ENCODE measurements around the gene SAC3D1.
"Not testable (repeated sequence)": the region's sequence is repeated elsewhere in the genome, so short reads cannot be mapped to it uniquely, and the experiment has no call there.

SAC3D1 gene

DNA sequence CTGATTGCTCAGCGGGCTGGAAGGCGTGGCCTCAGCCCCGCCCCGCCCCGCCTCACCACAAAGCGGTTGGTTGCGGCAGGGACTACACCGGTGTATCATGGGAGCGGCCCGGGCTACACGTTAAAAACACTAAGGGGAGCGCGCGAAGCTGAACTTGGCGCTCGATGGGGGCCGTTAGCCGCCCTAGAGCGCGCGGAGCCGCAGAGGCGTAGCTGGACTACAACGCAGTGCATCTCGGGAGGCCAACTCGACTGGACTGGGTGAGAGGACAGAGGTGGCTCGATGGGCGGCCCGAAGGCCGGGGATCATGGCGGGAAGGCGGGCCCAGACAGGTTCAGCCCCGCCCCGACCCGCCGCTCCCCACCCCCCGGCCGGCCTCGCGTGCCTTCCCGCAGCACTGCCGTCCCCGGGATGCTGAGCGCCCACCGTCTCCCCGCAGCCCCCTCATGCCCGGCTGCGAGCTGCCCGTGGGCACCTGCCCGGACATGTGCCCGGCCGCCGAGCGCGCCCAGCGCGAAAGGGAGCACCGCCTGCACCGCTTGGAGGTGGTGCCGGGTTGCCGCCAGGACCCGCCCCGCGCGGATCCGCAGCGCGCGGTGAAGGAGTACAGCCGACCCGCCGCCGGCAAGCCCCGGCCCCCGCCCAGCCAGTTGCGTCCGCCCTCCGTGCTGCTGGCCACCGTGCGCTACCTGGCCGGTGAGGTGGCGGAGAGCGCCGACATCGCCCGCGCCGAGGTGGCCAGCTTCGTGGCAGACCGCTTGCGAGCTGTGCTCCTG lies at the start of gene SAC3D1:
Gene SAC3D1 (plus strand): TSS at position 364 of the 776 bp plus-strand sequence. CDS start 83 bp downstream, at position 447.
- DNase-seq = peak; percentile 93

DNA sequence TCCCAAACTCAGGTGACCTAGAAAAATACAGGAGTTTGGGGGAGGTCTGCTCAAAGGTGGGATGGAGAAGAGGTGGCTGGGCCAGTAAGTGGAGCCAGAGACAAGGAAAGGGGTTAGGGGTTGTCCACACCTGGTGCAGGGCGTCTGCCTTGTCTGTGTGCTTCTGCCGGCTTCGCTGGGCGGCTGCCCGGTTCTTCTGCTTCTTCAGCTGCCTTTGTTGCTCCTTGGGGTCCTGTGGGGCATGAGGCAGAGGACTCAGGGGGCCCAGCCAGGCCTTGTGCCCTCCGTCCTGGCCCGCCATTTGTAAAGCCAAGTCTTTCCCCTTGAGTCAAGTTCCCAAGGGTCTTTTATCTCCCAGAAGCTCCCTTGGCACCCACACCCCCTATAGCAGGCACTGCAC lies 46.7 kb upstream of the SAC3D1 start:
- no peak for DNase-seq

DNA sequence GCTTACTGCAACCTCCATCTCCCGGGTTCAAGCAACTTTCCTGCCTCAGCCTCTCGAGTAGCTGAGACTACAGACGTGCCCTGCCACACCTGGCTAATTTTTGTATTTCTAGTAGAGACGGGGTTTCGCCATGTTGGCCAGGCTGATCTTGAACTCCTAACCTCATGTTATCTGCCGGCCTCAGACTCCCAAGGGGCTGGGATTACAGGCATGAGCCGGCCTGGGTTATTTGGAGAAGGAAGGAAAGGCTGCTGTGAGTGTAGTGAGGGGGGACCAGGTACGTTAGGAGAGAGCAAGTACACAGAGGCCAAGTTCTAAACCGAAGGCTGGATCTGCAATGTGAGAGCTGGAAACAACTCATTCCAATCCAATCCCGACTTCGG lies 44.7 kb upstream of the SAC3D1 start:
- DNase-seq = no peak

DNA sequence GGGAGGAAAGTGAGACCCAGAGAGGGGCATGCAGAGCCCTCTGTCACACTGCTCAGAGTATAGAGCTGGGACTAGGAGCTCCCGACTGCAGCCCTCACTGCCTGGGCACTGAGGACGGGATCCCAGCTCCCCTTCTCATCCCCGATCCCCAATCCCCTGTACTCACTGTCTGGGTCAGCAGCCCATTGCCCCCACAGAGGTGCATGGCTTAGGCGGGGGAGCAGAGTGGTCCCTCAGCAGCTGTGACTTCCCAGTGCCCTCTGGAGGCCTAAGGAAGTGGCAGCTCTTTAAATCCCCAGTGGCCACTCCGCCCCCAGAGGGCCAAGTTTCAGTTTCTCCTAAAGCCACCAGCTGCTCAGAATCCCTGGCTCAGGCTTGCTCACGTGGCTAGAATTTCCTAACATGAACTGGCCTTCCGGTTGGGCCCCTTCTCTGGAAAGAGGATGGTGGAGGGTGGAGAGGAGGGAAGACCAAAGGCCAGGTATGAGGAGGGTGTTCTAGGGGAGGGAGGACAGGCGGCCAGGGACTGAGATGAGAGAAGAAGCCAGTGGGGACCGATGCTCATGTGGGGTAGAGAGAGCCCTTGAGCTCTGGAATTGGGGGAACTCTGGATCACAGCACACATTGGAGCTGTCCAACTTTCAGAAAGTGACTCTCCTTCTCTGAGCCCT lies 44.2 kb upstream of the SAC3D1 start, which contains the start of gene BATF2:
Gene BATF2 (minus strand): TSS at position 262 of the 671 bp plus-strand sequence. CDS start 57 bp downstream, at position 205.
- no peak for DNase-seq

DNA sequence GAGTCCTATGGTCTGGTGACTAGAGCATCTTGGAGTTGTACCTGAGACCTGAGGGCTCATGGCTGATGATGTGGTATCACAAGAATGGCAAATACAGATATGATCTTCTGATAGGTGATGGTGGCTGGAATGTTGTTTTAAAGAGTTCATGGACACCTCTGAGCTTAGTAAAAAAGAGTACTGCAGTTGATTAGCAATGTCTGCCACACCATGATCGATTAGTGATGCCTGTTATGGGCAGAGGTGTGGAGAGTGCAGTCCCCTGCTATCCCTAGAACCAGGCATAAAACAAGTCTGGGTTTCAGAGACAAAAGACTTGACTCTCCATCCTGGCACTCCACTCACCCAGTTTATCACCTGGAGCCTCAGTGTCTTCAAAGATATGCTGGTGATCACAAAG lies 42.9 kb upstream of the SAC3D1 start:
- DNase-seq = no peak

DNA sequence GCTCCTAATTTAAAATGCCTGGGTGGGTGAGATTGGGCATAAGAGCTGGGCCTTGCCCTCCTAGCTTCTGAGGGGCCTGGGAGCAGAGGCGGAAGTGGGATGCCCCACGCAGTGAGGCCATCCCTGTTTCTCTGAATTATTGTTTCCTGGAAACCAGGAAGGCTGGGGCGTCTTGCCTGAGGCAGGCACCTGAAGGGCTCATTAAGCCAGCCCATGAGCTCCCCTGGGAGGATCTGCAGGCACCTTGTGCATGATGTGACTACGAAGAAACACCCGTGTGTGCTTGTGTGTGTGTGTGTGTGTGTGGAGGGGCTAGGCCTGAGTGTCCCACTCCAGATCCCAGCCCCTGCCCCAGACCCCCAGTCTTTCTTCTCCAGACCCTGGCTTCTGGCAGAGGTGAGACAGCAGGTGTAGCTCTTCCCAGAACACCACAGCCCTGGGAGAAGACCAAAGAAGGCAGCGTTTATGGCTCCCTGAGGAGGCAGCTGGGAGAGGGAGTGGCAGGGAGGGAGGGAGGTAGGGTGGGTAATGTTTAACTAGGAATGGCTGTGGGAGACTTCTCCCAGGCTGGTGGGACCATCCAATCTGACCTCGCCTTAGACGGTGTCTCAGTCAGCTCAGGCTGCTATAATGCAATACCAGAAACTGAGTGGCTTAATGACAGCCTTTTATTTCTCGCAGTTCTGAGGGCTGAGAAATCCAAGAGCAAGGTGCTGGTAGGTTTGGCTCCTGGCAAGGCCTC lies 42.1 kb upstream of the SAC3D1 start:
- no peak for DNase-seq

DNA sequence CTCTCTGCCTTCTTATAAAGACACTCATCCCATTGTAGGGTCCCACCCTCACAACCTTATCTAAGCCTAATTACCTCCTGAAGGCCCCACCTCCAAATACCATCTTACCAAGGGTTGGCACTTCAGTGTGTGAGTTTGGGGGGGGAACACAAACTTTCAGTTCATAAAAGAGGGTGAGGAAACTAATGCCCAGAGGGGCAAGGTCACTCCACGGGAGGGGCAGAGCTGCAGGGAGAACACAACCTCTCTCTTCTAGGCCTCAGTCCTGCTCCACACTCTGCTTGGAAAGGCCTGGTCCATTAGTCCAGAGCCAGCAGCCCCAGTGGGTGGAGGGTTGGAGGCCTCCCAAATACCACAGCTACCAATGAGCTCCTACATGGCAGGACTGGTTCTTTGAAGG lies 41.5 kb upstream of the SAC3D1 start:
- DNase-seq = no peak

DNA sequence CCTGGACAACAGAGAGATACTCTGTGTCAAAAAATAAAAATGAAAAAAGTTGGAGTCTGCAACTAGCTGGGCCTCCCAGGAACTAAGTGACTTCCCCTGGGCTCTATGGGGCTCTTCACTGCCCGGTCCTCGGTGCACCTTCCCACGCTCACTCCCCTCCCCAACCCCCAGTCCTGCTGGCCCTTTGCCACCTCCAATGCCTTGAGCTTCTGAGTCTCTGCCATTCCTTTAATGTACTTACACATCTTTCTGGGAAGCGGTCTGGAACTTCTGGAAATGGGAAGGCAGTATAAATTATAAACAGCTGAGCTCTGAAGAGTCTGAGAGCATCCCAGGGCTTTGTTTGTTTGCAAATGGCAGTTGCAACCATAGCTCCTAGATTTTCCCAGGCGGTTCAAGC lies 38.3 kb upstream of the SAC3D1 start:
- DNase-seq = no peak

DNA sequence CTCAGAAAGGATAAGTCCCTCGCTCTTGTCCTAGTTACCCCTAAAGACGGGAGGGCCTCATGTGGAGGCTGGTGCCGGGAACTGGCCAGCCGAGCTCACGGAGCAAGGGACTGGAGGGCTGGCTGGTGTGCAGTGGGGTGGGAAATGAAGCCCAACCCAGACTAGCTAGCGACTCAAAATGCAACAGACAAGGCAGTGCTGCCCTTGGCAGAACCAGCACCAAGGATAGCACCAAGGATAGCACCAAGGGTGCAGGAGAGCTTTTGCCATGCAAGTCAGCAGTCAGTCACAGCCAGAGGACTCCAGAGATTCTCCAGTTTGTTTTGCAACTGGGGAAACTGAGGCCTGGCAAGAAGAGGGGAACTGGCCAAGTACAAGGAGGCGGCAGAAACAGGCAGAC lies 37.7 kb upstream of the SAC3D1 start:
- DNase-seq = no peak

DNA sequence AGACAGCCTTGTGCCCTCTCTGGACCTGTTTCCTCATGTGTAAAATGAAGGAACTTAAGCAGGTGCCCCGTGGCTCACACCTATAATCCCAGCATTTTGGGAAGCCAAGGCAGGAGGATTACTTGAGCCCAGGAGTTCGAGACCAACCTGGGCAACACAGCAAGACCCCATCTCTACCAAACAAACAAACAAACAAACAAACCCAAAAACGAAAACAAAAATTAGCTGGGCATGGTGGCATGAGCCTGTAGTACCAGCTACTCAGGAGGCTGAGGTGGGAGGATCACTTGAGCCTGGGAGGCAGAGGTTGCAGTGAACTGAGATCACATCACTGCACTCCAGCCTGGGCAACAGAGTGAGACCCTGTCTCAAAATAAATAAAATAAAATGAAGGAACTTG lies 37.0 kb upstream of the SAC3D1 start:
- not testable (repeated sequence) for DNase-seq

DNA sequence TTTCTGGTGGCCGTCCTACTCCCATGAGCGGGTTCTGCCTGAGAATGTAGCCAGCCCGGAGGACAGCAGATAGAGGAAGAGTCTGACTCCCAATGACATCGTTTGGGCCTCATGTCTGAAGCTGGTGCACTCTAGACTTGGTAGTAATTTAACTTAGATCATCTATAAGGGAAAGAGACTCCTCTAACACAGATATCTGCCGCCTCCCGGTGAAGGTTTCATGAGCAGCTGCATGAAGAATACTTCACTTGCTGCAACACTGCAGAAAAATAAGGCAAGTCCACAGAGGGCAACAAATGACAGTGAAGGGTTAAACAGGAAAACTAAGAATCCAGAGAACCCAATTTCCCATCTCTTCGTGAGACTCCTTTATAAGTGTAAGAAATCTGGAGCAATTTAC lies 33.0 kb upstream of the SAC3D1 start:
- no peak for DNase-seq

DNA sequence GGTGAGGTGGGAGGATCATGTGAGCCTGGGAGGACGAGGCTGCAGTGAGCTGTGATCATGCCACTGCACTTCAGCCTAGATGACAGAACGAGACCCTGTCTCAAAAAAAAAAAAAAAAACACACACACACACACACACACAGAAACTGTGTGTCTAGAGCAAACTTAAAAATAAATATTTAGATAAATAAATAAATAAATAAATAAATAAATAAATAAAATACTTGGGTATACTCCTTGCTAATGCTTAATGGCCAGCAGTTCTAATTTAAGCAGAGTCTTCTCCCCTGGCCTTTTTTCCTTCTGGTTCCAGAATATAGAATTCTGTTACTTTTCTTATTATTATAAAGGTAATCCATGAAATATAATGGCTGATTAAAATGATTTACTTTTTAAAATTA lies 32.1 kb upstream of the SAC3D1 start:
- no peak for DNase-seq

DNA sequence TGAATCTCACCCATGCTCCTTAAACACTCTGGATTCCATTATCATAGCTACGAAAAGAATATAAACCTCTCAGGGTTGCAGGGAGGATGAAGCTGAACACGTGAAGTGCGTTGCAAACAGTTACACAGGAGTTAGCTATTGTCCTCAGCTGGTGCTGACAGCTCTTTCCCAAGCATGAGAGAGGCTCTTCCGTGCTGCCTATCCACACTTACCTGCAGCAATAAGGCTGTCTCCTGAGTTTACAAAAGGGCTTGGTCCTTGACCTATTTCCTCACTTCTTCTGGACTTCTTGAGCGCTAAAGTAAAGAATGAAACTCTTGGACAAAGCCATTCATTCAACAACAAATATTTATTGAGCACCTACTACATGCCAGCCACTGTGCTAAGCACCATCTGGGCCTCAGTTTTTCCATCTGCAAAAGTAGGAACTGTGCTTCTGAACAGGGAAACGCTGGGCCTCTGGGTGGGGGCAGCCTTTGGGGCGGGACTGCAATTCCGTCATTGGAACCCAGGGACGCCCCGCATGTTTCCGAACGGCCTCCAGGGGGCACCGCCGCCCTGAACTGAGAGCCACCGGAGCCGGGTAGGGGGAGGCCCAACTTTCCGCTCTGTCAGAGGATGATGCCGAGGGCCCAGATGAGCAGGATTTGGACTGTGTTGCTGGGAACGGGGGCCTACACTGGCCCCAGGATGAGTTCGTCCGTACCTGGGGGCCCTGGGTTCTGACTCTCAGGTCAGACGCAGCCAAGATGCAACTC lies 27.7 kb upstream of the SAC3D1 start:
- peak; percentile 83 for DNase-seq

DNA sequence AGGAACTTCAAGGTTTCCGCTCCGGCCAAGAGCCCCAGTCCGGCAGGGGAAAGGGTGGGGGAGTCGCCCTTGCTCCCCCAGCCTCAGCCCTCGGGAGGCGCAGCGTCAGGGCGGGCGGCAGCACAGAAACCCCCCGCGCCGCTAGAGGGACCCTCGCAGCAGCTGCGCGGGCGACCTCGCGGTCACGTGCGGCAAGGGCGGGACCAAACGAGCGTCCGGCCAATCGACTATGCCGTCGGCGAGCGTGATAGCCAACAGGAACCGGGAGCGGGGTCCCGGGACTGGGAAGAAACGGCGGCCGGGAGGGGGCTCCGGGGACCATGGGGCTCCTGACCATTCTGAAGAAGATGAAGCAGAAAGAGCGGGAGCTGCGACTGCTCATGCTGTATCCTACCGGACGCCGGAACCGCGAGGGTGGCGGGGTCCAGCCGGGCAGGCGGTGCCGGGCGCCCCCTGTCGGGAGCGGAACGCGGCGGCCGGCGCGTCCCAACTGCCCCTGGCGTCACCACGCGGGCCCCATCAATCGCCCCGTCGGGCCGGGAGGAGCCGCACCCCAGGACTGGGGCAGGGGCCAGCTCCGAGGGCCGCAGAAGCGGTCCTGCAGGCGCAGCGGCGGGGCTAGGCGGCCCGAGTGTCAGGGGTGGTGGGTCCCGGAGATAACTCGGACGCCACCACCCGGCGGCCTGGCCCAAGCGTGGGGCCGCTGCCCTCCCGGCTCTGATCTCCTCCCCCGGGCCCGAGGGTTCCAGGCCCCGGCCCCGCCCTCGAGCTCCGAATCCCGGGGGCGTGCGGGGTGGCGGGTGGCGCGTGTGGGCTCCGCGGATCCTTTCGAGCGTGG lies 26.9 kb upstream of the SAC3D1 start, which contains the start of gene ARL2:
Gene ARL2 (plus strand): TSS at position 273 of the 838 bp plus-strand sequence. CDS start 48 bp downstream, at position 321.
- peak; percentile 88 for DNase-seq

DNA sequence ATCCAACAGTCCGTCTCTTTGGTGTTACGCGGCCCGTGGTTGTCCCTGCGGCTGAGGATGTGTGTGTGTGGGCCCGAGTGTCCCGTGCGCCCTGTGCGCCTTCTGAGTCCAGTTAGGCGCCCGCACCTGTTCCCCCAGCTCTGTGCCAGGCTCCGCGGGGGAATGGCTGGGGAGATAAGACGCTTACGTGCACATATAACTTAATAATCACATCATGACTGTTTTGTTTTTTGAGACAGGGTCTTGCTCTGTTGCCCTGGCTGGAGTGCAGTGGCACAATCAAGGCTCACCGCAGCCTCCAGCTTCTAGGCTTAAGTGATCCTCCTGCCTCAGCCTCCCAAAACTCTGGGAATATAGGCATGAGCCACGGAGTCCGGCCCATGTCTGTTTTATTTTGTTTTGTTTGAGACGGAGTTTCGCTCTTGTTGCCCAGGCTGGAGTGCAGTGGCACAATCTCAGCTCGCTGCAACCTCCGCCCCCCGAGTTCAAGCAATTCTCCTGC lies 26.2 kb upstream of the SAC3D1 start:
- DNase-seq = no peak

DNA sequence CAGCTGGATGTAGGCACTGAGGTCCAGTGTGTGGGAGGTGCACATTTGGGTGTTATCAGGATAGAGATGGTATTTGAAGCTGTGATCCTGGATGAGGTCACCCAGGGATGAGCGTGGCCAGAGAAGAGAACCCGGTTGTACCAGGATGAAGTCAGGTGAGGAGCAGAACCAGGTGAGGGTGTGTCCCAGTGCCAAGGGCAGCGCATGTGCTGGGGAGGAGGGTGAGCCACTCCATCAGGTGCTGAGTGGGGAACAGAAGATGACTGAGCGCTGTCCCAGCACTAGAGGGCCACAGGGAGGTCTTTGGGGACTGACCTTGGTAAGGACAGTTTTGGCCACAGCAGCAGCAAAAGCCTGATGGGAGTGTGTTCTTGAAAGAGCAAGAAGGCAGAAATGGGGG lies 24.3 kb upstream of the SAC3D1 start:
- no peak for DNase-seq

DNA sequence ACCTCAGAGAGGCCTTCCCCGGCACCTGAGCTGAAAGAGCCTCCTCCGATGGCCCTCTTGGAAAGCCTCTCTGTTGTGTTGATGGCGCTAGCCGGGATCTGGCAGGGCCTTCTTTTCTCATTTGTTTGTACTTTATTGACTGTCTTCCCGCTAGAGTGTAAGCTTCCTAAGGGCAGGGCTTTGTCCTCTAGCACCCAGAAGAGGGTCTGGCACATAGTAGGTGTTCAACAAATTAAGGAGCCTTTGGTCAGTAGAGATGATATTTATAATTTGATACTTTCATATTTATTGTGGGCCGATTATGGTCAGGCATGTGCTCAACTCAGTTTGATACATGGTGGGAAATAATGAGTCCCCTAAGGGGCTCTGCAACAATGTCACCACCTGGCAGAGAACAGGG lies 23.1 kb upstream of the SAC3D1 start:
- DNase-seq = no peak

DNA sequence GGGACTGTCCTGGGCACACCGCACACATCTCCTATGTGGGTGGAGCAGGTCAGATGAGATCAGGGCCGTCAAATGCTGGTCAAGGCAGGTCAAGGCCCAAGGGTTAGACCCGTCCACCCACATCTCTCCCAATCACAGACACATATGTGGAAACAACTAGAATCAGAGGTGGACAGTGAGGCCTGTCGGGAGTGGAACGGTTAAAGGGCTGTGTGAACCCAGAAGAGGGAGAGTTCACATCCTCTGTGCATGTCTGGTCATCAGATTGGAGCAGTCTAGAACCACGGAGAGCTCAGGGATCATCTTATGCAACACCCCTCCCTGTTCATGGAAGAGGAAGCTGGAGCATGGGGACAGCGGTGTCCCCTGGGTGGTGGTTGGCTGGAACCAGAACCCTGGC lies 21.2 kb upstream of the SAC3D1 start:
- no peak for DNase-seq

DNA sequence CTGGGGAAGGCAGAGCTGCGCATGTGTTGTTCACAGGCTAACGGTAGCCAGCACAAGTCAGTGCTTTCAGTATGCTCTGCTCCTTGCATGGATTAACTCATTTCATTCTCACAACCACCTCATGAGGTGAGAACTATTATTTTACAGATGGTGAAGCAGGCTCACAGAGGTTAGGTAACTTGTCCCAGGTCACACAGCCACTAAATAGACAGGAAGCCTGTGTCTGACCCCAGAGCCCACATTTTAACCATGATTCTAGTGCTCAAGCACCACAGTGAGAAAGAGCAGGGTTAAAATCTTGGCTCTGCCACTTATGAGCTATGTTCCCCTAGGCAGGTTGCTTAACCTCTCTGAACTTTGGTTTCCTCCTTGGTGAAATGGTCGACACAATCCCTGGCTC lies 20.0 kb upstream of the SAC3D1 start:
- DNase-seq = peak; percentile 58

DNA sequence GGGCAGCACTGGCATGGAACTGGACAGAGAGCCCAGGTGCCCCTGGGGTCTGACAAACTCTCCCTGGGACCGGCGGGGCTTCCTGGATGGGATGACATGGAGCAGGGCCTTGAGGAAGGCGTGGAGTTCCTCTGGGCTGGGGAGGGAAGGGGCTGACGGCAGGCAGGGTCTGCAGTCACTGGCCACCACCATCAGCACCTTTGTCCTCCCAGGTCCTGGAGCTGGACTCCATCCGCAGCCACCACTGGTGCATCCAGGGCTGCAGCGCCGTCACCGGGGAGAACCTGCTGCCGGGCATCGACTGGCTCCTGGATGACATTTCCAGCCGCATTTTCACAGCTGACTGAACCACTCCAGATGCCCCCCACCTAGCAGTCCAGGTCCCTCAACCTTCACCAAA lies 19.5 kb upstream of the SAC3D1 start:
- DNase-seq = no peak

DNA sequence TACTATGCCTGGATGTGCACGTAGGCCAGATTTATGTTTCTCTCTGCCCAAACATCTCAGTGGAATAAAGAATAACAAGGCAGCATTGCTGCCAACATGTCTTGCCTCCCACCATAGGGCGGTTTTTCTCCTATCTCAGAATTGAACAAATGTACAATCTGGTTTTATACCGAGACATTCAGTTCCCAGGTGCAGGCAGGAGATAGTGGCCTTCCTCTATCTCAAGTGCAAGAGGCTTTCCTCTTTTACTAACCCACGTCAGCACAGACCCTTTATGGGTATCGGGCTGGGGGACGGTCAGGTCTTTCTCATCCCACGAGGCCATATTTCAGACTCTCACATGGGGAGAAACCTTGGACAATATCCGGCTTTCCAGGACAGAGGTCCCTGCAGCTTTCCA lies 17.5 kb upstream of the SAC3D1 start:
- not testable (repeated sequence) for DNase-seq

DNA sequence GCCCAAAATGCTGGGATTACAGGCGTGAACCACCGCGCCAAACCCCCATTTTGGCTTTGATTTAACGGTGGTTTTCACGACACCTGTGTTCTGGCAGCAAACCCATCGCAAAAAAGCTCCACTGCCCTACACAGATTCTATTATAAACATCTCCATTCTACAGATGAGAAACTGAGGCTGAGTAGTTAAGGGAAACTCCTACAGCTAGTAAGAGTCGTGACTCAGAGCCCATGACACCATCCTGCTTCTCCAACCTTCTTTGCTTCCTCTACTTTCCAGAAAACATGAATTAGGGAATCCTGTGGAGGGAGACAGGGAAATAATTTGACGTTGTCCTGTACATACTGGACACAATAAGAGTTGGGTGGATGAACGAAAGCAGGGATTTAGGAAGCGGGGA lies 14.2 kb upstream of the SAC3D1 start:
- no peak for DNase-seq

Data from NK-92 treated with Interleukin-12 subunit alpha and Interleukin-12 subunit beta, amount 100 ng/mL, for 24 hours (cell line).